ENCODE data around the gene ANO3.
"Not testable (repeated sequence)": the region's sequence is repeated elsewhere in the genome, so short reads cannot be mapped to it uniquely, and the experiment has no call there.

GRCh38 chr11:26597049-26597689, 265.2 kb downstream of the ANO3 start:
- TF ChIP-seq EZH2phosphoT487 (IDR thresholded peaks at IDR 0.05; ENCODE audit: insufficient read depth, low read depth); EZH2 (IDR thresholded peaks at IDR 0.05; ENCODE audit: insufficient read depth, poor library complexity, severe bottlenecking): not testable (repeated sequence)

All from GM23248 (cell line).